Liver (tissue), 9 donors: ENCODE results near the gene SNAI1. TPM values are rescaled to one million over a fixed set of nuclear protein-coding genes. Genes with fewer than 3 reads are reported as not detected.

Experiments used
- DNase-seq: peaks from one replicate; pipeline ENCODE4 v3.0.0-alpha.2; 2017; ENCODE audit warnings: low spot score
- H3K27ac ChIP-seq, 2 donors: one replicate each; pipeline ENCODE4 v1.7.0; 2013; ENCODE audit warnings: inconsistent platforms in 2 of 2, low read length in 2 of 2, control low read depth in 1 of 2, low read depth in 1 of 2, mild to moderate bottlenecking in 1 of 2
- H3K27me3 ChIP-seq, 4 donors: one replicate each; pipeline versions ENCODE4 v1.6.1 to v1.7.0; 2013; ENCODE audit warnings: low read length in 3 of 4, inconsistent platforms in 1 of 4, mild to moderate bottlenecking in 1 of 4, moderate library complexity in 1 of 4; ENCODE audit not compliant: control insufficient read depth in 4 of 4, insufficient read depth in 4 of 4
- H3K36me3 ChIP-seq, 4 donors: one replicate each; pipeline versions ENCODE4 v1.6.1 to v1.7.0; 2013; ENCODE audit warnings: low read length in 3 of 4, mild to moderate bottlenecking in 3 of 4, low read depth in 1 of 4, moderate library complexity in 1 of 4; ENCODE audit not compliant: control insufficient read depth in 4 of 4, insufficient read depth in 3 of 4
- H3K4me1 ChIP-seq, 4 donors: one replicate each; pipeline versions ENCODE4 v1.6.1 to v1.7.0; 2013; ENCODE audit warnings: low read length in 3 of 4, mild to moderate bottlenecking in 3 of 4, moderate library complexity in 1 of 4; ENCODE audit not compliant: control insufficient read depth in 4 of 4, insufficient read depth in 4 of 4
- H3K4me3 ChIP-seq, 3 donors: one replicate each; pipeline versions ENCODE4 v1.6.1 to v1.7.0; 2013; ENCODE audit warnings: low read length in 3 of 3, control low read depth in 1 of 3, low read depth in 1 of 3, mild to moderate bottlenecking in 1 of 3
- H3K9ac ChIP-seq, 2 donors: one replicate each; pipeline ENCODE4 v1.7.0; 2013; ENCODE audit warnings: low read length in 2 of 2, mild to moderate bottlenecking in 2 of 2, moderate library complexity in 2 of 2, control low read depth in 1 of 2, low read depth in 1 of 2
- H3K9me3 ChIP-seq, 4 donors: one replicate each; pipeline versions ENCODE4 v1.6.1 to v1.7.0; 2013; ENCODE audit warnings: low read length in 3 of 4; ENCODE audit not compliant: control insufficient read depth in 4 of 4
- ATF3 ChIP-seq: IDR thresholded peaks from 2 replicates; pipeline ENCODE4 v1.6.1; 2016; ENCODE audit warnings: antibody characterized with exemption
- CTCF ChIP-seq: fragments of 150-350 bp; IDR thresholded peaks from 2 replicates; pipeline ENCODE4 v1.5.1; 2017; ENCODE audit warnings: improper control_type of control experiment, low read depth, low read length; ENCODE audit not compliant: missing input control
- EGR1 ChIP-seq, 2 donors: IDR thresholded peaks; 2 replicates each; pipeline ENCODE4 v1.6.1; 2016 to 2018; ENCODE audit warnings: antibody characterized with exemption in 2 of 2, low read depth in 2 of 2
- FOXA1 ChIP-seq: IDR thresholded peaks from 2 replicates; pipeline ENCODE4 v1.6.1; 2016; ENCODE audit warnings: antibody characterized with exemption
- FOXA2 ChIP-seq: IDR thresholded peaks from 2 replicates; pipeline ENCODE4 v1.6.1; 2016; ENCODE audit warnings: antibody characterized with exemption
- GABPA ChIP-seq, 2 donors: IDR thresholded peaks in 1 of 2; conservative IDR thresholded peaks in 1 of 2; 2 replicates each; pipeline ENCODE4 v1.6.1; 2016; ENCODE audit warnings: antibody characterized with exemption in 2 of 2, mild to moderate bottlenecking in 1 of 2, moderate library complexity in 1 of 2
- HNF4A ChIP-seq, 2 donors: conservative IDR thresholded peaks; 2 replicates each; pipeline ENCODE4 v1.6.1; 2016; ENCODE audit warnings: antibody characterized with exemption in 2 of 2, mild to moderate bottlenecking in 2 of 2
- HNF4G ChIP-seq: IDR thresholded peaks from 2 replicates; pipeline ENCODE4 v1.6.1; 2016; ENCODE audit warnings: antibody characterized with exemption
- JUND ChIP-seq, 2 donors: IDR thresholded peaks; 2 replicates each; pipeline ENCODE4 v1.6.1; 2016; ENCODE audit warnings: antibody characterized with exemption in 2 of 2
- MAX ChIP-seq: IDR thresholded peaks from 2 replicates; pipeline ENCODE4 v1.6.1; 2016; ENCODE audit warnings: antibody characterized with exemption
- NR2F2 ChIP-seq: IDR thresholded peaks from 2 replicates; pipeline ENCODE4 v1.6.1; 2016; ENCODE audit warnings: antibody characterized with exemption
- RAD21 ChIP-seq, 2 donors: IDR thresholded peaks; 2 replicates each; pipeline ENCODE4 v1.6.1; 2016; ENCODE audit warnings: antibody characterized with exemption in 2 of 2, mild to moderate bottlenecking in 2 of 2
- REST ChIP-seq: IDR thresholded peaks from 2 replicates; pipeline ENCODE4 v1.6.1; 2016; ENCODE audit warnings: antibody characterized with exemption, mild to moderate bottlenecking
- RXRA ChIP-seq, 2 donors: IDR thresholded peaks; 2 replicates each; pipeline ENCODE4 v1.6.1; 2017 to 2018; ENCODE audit warnings: antibody characterized with exemption in 2 of 2, mild to moderate bottlenecking in 1 of 2
- SP1 ChIP-seq: IDR thresholded peaks from 2 replicates; pipeline ENCODE4 v1.6.1; 2018; ENCODE audit warnings: antibody characterized with exemption, mild to moderate bottlenecking
- TAF1 ChIP-seq: conservative IDR thresholded peaks from 2 replicates; pipeline ENCODE4 v1.6.1; 2016; ENCODE audit warnings: antibody characterized with exemption, mild to moderate bottlenecking
- YY1 ChIP-seq: IDR thresholded peaks from 2 replicates; pipeline ENCODE4 v1.6.1; 2016; ENCODE audit warnings: antibody characterized with exemption, mild to moderate bottlenecking
- ZBTB33 ChIP-seq: IDR thresholded peaks from 2 replicates; pipeline ENCODE4 v1.6.1; 2016; ENCODE audit warnings: antibody characterized with exemption
- WGBS: extraction: QIAGEN DNeasy Blood & Tissue Kit; methylation state at CpG from one replicate; pipeline ENCODE4 v1.1.7; 2013; 5-methylcytosine and 5-hydroxymethylcytosine counted together
- polyA plus RNA-seq, 2 donors: library from polyadenylated mRNA; stranded (reverse) in 1 of 2; unstranded in 1 of 2; fragments of 200-250 nt in 1 of 2; fragments of >200 nt in 1 of 2; fragmentation: Nextera tagmentation in 1 of 2; extraction: Ambion mirVana in 1 of 2; gene quantifications; one replicate each; pipeline versions ENCODE4 v1.2.1 to v1.2.3, GENCODE V29; 2013 to 2015
- total RNA-seq, 2 donors: library from RNA; depleted of rRNA; stranded (reverse); fragments of >200 nt; gene quantifications; one replicate each; pipeline ENCODE4 v1.2.3, GENCODE V29; 2014
- donor health status: healthy.
- donor health status: healthy.
- donor health status: healthy.
- donor health status: healthy.
- donor health status: healthy.

SNAI1 gene
- total and polyA plus RNA-seq, 4 donors, result 0.28 to 3.4 (median 0.60) TPM

- H3K9ac ChIP-seq, result no peak overlapping the region
- no peaks in the 10 kb centered on the region for H3K4me1 ChIP-seq
- no peak for TF ChIP-seq HNF4A (conservative IDR thresholded peaks at IDR 0.05)
- no peak for TF ChIP-seq YY1
- no peak for TF ChIP-seq MAX
- no peak for TF ChIP-seq EGR1 (IDR thresholded peaks at IDR 0.05; ENCODE audit: low read depth in 2 of 2)
- TF ChIP-seq REST, result no peak
- TF ChIP-seq GABPA (IDR thresholded peaks at IDR 0.05 in 1 of 2, conservative IDR thresholded peaks at IDR 0.05 in 1 of 2), result no peak
- TF ChIP-seq ZBTB33, result no peak
- no peak for TF ChIP-seq FOXA1
- no peak for TF ChIP-seq JUND (IDR thresholded peaks at IDR 0.05)
- no peak for TF ChIP-seq CTCF
- no peak for TF ChIP-seq TAF1
- no peak for TF ChIP-seq RXRA (IDR thresholded peaks at IDR 0.05)
- no peak for TF ChIP-seq SP1
- TF ChIP-seq ATF3, result no peak
- no peak for TF ChIP-seq RAD21 (IDR thresholded peaks at IDR 0.05)
- no peak for TF ChIP-seq NR2F2
- no peak for TF ChIP-seq FOXA2
- no peaks in the 10 kb centered on the region for H3K9me3 ChIP-seq
- H3K36me3 ChIP-seq, result no peaks in the 10 kb centered on the region
- DNase-seq, result no peak
- WGBS, result 74% methylated on average over 3 of the region's 3 CpGs
- H3K27me3 ChIP-seq, result no peaks in the 10 kb centered on the region
- H3K27ac ChIP-seq, result no peak overlapping the region
- H3K4me3 ChIP-seq, result no peak overlapping the region
These were observed 54.3 kb downstream of the SNAI1 start for GRCh38 chr20:50037123-50037522.

- WGBS, result 88% methylated on average over 7 of the region's 7 CpGs
- no peak for TF ChIP-seq MAX
- TF ChIP-seq EGR1 (IDR thresholded peaks at IDR 0.05; ENCODE audit: low read depth in 2 of 2), result no peak
- TF ChIP-seq ATF3, result no peak
- TF ChIP-seq TAF1, result no peak
- no peak for TF ChIP-seq HNF4G
- TF ChIP-seq NR2F2, result no peak
- no peak for TF ChIP-seq FOXA1
- TF ChIP-seq ZBTB33, result no peak
- no peak for TF ChIP-seq GABPA (IDR thresholded peaks at IDR 0.05 in 1 of 2, conservative IDR thresholded peaks at IDR 0.05 in 1 of 2)
- TF ChIP-seq HNF4A (conservative IDR thresholded peaks at IDR 0.05), result no peak
- TF ChIP-seq RAD21 (IDR thresholded peaks at IDR 0.05), result no peak
- DNase-seq, result no peak
- Histone ChIP-seq H3K9me3 (no peaks in the 10 kb centered on the region), H3K27me3 (no peaks in the 10 kb centered on the region), H3K27ac (no peak overlapping the region), H3K9ac (no peak overlapping the region), H3K4me3 (no peak overlapping the region), H3K36me3 (no peaks in the 10 kb centered on the region), H3K4me1 (no peaks in the 10 kb centered on the region)
These were observed 54.8 kb downstream of the SNAI1 start for GRCh38 chr20:50037575-50037974.
